ENCODE data around the gene SLC9A5. TPM values are rescaled to one million over a fixed set of nuclear protein-coding genes. Genes with fewer than 3 reads are reported as not detected.

SLC9A5 gene
- total and polyA plus RNA-seq, 9 of the 15 experiments (the other 6 are each of a cell fraction or from before 2014, with no cell fraction given) = 0.06 to 3.1 (median 1.2) TPM

GRCh38 chr16:67268136-67268579 lies 19.4 kb downstream of the SLC9A5 start (continued):
- TF ChIP-seq LEF1 (IDR thresholded peaks at IDR 0.05) (peak; percentile 95), MTA2 (IDR thresholded peaks at IDR 0.05; ENCODE audit: low read depth) (peak; percentile 74), ADNP (tag; IDR thresholded peaks at IDR 0.05) (peak; percentile 31; the same call in 1 of the 2 replicates), CREBBP (IDR thresholded peaks at IDR 0.05; ENCODE audit: low read depth, low read length) (no peak), ATF6 (CRISPR knock-in tag; IDR thresholded peaks at IDR 0.05) (peak; percentile 39; the same call in 1 of the 2 replicates), MTA1 (IDR thresholded peaks at IDR 0.05; ENCODE audit: borderline replicate concordance) (peak; percentile 75; the same call in 1 of the 2 replicates), CBX8 (IDR thresholded peaks at IDR 0.05; ENCODE audit: borderline replicate concordance, extremely low read depth, low read depth, low read length, poor library complexity, severe bottlenecking) (no peak), ZNF76 (CRISPR knock-in tag; IDR thresholded peaks at IDR 0.05; ENCODE audit: borderline replicate concordance) (no peak), HDAC3 (IDR thresholded peaks at IDR 0.05; ENCODE audit: borderline replicate concordance, partially characterized antibody) (no peak), ZNF316 (IDR thresholded peaks at IDR 0.05) (no peak), PHB2 (IDR thresholded peaks at IDR 0.05; ENCODE audit: low read depth) (peak; percentile 63), SMARCE1 (IDR thresholded peaks at IDR 0.05) (peak; percentile 99), HLTF (IDR thresholded peaks at IDR 0.05) (peak; percentile 86; the same call in 1 of the 2 replicates), CTBP1 (IDR thresholded peaks at IDR 0.05; ENCODE audit: borderline replicate concordance) (peak; percentile 85), BCOR (IDR thresholded peaks at IDR 0.05) (peak; percentile 63; the same call in 1 of the 2 replicates), GABPB2 (CRISPR knock-in tag; conservative IDR thresholded peaks at IDR 0.05) (no peak), KLF1 (tag; IDR thresholded peaks at IDR 0.05) (no peak), ZKSCAN3 (CRISPR knock-in tag; IDR thresholded peaks at IDR 0.05) (no peak), ZBTB2 (IDR thresholded peaks at IDR 0.05) (peak; percentile 85)

All from K562 (cell line).